Islet of Langerhans (tissue), 1 donor: ENCODE measurements around the gene ITLN1.
"Not testable (repeated sequence)": the region's sequence is repeated elsewhere in the genome, so short reads cannot be mapped to it uniquely, and the experiment has no call there.

Experiments used
- FAIRE-seq: peaks from one replicate; lab custom pipeline; 2011; peaks lifted over from hg19 to GRCh38; lab: Jason Lieb, UNC

The ITLN1 gene

DNA sequence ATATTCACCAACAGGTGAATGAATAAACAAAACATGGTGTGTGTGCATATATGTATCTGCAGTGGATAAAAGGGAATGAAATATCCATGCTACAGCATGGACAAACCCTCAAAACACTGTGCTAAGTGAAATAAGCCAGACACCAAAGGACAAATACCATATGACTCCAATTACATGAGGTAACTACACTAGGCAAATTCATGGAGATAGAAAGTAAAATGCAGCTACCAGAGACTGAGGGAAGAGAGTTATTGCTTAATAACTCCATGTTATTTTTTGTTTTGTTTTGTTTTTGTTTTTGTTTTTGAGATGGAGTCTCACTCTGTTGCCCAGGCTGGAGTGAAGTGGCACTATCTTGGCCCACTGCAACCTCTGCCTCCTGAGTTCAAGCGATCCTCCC, 2.4 kb downstream of the ITLN1 start:
- FAIRE-seq: no peak

- FAIRE-seq: not testable (repeated sequence)
Measured at GRCh38 chr1:160881264-160881663, 3.7 kb downstream of the ITLN1 start.

DNA sequence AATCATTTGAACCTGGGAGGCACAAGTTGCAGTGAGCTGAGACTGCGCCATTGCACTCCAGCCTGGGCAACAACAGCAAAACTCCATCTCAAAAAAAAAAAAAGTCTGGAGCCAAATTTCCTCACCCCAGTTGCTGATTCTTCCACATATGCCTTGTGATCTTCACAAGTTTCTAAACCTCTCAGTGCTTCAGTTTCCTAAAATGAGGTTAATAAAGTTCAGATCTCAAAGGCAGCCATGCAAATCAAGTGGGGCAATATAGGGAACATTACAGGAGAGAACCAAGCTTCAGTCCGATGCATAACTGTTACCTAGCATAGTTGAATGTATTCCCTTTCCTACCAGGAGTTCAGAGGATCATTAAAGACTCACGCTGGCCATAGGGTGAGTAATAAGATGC, 4.8 kb downstream of the ITLN1 start:
- no peak for FAIRE-seq

DNA sequence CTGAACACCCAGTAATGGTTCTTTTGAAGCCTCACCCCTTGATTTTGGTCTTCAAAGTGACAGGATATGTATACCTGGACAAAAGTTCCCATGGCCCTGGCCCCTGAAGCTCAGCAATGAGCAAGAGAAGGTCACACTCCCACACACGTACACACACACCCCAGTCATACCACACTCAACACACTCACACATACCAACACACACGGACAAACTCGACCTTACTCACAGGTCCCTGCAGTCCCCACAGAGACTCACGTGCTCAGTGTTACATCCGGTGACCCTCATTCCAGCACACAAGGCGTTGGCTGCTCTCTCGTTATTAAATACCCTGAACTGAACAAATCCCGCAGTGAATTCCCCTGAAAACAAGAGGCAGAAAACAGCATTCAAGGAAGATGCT, 5.9 kb downstream of the ITLN1 start:
- FAIRE-seq: no peak

DNA sequence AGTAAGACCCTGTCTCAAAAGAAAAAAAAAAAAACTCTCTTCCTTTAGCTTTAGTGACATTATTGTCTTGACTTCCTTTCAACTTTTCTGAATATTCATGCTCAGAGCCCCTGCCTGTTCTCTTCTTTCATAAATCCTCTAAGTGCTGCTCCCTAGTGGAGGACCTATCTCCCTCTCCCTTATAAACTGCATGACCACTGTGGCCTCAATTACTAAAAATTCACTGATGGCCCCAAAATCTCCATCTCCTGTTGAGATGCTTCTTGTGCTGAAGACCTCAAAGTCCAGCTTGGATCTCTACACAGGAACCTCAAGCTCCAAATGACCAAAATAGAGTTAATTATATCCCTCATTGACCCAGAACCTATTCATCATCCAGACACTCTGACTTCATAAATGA, 7.8 kb downstream of the ITLN1 start:
- no peak for FAIRE-seq

GRCh38 chr1:160876311-160876710, 8.7 kb downstream of the ITLN1 start:
- FAIRE-seq: no peak

DNA sequence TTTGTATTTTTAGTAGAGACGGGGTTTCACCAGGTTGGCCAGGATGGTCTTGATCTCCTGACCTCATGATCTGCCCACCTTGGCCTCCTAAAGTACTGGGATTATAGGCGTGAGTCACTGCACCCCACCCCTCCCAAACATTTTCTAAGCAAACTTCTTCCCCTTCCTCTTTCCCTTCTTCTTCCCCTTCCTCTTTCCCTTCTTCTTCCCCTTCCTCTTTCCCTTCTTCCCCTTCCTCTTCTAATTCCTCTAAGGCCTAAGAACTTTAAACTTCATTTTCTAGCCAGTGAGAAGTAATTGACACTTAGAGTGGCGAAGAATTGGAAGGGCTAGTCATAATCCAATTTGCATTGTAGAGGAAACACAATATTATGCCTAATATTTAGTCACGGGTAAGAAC, 9.4 kb downstream of the ITLN1 start:
- not testable (repeated sequence) for FAIRE-seq

- no peak for FAIRE-seq
Measured at GRCh38 chr1:160874935-160875334, 10.0 kb downstream of the ITLN1 start.

DNA sequence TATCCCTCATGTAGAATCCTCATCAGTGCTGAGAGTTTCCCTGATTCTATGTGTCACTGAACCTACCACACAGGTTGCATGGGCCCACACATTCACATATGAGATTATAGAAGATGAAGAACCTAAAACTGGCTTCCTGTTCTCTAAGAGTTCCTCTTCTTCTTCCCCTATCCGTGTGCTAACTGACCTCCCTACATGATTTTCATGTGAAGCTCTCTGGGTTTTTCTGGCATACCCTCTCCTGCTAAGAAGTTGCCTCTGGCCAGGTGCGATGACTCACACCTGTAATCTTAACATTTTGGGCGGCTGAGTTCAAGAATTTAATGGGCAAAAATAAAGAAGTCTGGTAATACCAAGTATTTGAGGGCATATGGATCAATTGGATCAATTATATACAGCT, 16.8 kb downstream of the ITLN1 start:
- no peak for FAIRE-seq

- FAIRE-seq: not testable (repeated sequence)
Measured at GRCh38 chr1:160867651-160868050, 17.3 kb downstream of the ITLN1 start.

DNA sequence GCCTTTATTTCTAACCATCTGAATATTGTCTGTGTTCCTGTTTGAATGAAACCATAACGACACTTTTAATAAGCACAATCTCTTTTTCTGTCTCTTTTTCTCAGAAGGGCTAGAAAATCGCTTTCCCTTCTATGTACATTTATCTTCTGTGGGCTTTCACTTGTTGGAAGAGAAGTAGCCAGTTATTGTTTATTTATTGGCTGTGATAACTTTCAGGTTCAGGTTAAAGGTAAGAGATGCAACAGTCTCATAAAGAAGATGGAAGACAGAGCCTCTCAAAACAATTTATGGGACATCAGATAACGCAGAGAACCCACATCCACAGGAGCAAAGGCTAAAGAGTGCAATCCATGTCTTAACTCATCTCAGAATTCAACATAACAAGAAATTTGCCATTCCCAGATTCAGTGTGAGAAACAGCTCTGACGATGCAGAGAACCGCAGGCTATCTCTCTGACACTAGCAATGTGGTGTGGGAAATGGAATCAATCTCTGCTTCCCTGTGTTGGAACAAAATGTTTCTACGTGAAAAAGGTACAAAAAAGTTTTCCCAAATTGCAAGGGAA, 18.2 kb downstream of the ITLN1 start:
- no peak for FAIRE-seq

GRCh38 chr1:160866001-160866694, 18.8 kb downstream of the ITLN1 start:
- no peak for FAIRE-seq

DNA sequence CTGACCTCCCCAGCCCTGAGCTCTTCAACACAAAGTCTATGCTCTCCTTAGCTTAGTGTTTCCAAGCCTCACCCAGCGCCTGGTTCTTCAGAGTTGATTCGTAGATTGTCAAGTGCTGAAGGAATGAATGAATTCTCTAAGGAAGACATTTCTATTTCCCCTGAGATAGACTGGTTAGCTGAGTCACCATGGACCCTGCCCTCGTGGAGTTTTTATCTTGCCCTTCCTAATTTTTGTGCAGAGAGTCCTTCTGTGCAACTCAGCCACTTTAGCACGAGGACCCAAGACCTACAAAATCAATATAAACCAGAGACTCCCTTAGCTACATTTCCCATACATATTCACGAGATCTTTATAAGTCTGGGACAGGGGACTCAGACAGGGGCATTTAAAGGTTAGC, 19.6 kb downstream of the ITLN1 start:
- FAIRE-seq: no peak

- FAIRE-seq: no peak
Measured at GRCh38 chr1:160864173-160864572, 20.8 kb downstream of the ITLN1 start.

GRCh38 chr1:160863774-160864131, 21.2 kb downstream of the ITLN1 start:
- FAIRE-seq: no peak

DNA sequence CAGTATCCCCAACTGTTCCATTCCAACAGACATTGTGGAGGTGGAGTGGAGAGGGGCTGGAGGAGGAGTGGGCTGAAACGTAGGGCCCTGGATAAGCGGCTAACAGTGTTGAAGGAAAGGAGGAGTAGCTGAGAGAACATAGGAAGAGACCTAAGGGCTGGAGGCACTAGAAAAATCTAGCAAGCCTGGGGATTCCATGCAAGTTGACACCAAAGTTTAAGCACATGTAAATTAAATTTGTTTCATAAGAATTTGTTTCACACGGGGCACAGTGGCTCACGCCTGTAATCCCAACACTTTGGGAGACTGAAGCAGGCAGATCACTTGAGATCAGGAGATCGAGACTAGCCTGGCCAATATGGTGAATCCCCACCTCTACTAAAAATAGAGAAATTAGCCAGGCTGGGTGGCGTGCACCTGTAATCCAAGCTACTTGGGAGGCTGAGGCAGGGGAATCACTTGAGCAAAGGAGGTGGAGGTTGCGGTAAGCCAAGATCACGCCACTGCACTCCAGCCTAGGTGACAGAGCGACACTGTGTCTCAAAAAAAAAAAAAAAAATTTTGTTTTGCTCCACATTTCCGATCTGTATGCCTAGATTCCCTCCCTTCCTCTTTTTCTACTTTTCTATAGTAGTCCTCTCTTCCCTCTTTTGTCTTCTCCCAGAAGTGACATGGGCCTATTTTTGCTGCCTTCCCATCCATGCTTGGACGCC, 21.8 kb downstream of the ITLN1 start:
- no peak for FAIRE-seq

GRCh38 chr1:160862203-160863060, 22.5 kb downstream of the ITLN1 start, which contains the start of gene CD244:
TSS of gene CD244 (minus strand) at chr1:160862887. CDS start at chr1:160862677, 210 bp downstream.
- no peak for FAIRE-seq

- FAIRE-seq: no peak
Measured at GRCh38 chr1:160860840-160861505, 24.0 kb downstream of the ITLN1 start.

- FAIRE-seq: no peak
Measured at GRCh38 chr1:160859166-160859565, 25.8 kb downstream of the ITLN1 start.

- no peak for FAIRE-seq
Measured at GRCh38 chr1:160858507-160858906, 26.5 kb downstream of the ITLN1 start.

DNA sequence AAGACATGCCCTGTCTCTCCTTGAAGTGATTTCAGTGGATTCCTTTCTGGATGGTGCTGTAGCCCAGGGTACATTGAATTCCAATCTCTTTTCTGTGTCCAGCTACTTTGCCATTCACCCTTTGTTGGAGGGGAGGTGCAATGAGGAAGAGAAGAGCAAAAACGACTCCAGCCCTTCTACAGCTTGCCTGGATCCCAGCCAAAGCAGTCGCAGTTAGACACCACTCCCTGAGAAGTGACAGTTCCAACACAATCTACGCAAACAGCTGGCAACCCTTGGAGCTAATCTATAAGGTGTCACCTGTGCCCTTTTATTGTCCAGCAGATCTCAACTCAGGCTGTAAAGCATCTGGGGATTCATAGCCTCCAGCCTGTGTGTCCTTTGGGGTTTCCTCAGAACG, 26.9 kb downstream of the ITLN1 start:
- FAIRE-seq: no peak
